Naive thymus-derived CD8-positive, alpha-beta T cell (primary cell): ENCODE measurements around the gene CRTAC1. TPM values are rescaled to one million over a fixed set of nuclear protein-coding genes. Genes with fewer than 3 reads are reported as not detected.
"Not testable (repeated sequence)": the region's sequence is repeated elsewhere in the genome, so short reads cannot be mapped to it uniquely, and the experiment has no call there.

Source experiments
- ATAC-seq, 2 donors: fragments of 150-1000 bp; cut with Tn5 transposase in 1 of 2; sonication (Bioruptor Pico), chemical (Tn5 transposase) in 1 of 2; 1 replicate in 1 of 2; 2 replicates in 1 of 2; pipeline ENCODE4 v1.10.0; 2021; ENCODE audit warnings: mild to moderate bottlenecking in 2 of 2, moderate library complexity in 2 of 2
- POLR2A ChIA-PET: fragments of 350-600 bp; sonication (Branson Sonifier 250); formaldehyde crosslinking; loops from one replicate; lab custom pipeline; 2021; ENCODE audit warnings: antibody characterized with exemption; lab: Charles Lee
- DNase-seq, 10 donors: peaks; one replicate each; pipeline versions ENCODE4 v3.0.0 to v3.0.0-alpha.2; 2020 to 2022
- H3K27ac Mint-ChIP-seq, 10 donors: one replicate each; pipeline ENCODE4 v1.8.0; 2020 to 2022; ENCODE audit warnings: mild to moderate bottlenecking in 10 of 10, mixed read lengths in 10 of 10, moderate library complexity in 4 of 10, inconsistent platforms in 1 of 10
- H3K27me3 Mint-ChIP-seq, 5 donors: one replicate each; pipeline ENCODE4 v1.8.0; 2021 to 2022; ENCODE audit warnings: mixed read lengths in 5 of 5
- H3K36me3 Mint-ChIP-seq, 3 donors: one replicate each; pipeline ENCODE4 v1.8.0; 2020 to 2022; ENCODE audit warnings: mixed read lengths in 3 of 3, mild to moderate bottlenecking in 2 of 3, inconsistent platforms in 1 of 3
- H3K4me1 Mint-ChIP-seq, 4 donors: one replicate each; pipeline ENCODE4 v1.8.0; 2021 to 2022; ENCODE audit warnings: mixed read lengths in 4 of 4
- H3K4me3 Mint-ChIP-seq, 10 donors: one replicate each; pipeline ENCODE4 v1.8.0; 2020 to 2022; ENCODE audit warnings: mild to moderate bottlenecking in 10 of 10, mixed read lengths in 10 of 10, moderate library complexity in 6 of 10, inconsistent platforms in 1 of 10
- H3K9me3 Mint-ChIP-seq, 9 donors: one replicate each; pipeline ENCODE4 v1.8.0; 2020 to 2022; ENCODE audit warnings: mixed read lengths in 9 of 9, mild to moderate bottlenecking in 3 of 9, inconsistent platforms in 1 of 9, moderate library complexity in 1 of 9
- polyA plus RNA-seq, 3 donors: library from polyadenylated mRNA; unstranded; fragments of 300-500 nt; fragmentation: Illumina TruSeq; gene quantifications; one replicate each; pipeline ENCODE4 v1.2.3, GENCODE V29; 2021
- total RNA-seq, 8 experiments: library from RNA in 2 of 8; stranded (reverse) in 2 of 8; gene quantifications; one replicate each; pipeline ENCODE4 v1.2.3 and lab custom pipeline; 2021 to 2026

The CRTAC1 gene
- total and polyA plus RNA-seq, 5 experiments from 2014 or later: not detected

- Mint-ChIP-seq H3K27me3 (peaks cover 0 to 3% (median 0%) of the 10 kb centered on the region in 5 donors), H3K27ac (peak overlapping the region in 9 of 10 donors; percentile 69 to 86 (median 81)), H3K36me3 (peaks cover 0 to 3% (median 0%) of the 10 kb centered on the region in 3 donors), H3K9me3 (no peaks in the 10 kb centered on the region), H3K4me1 (peaks cover 32 to 41% (median 40%) of the 10 kb centered on the region in 4 donors), H3K4me3 (peak overlapping the region; percentile 80 to 95 (median 88))
- POLR2A ChIA-PET: interaction anchor here (0.7 to 4.2 kb wide), 10 partner anchors 18 to 284 kb away, joined by 3 to 30 read pairs (median 4); partner anchors contain the start of genes AVPI1, R3HCC1L, SFRP5 and ZFYVE27
- ATAC-seq (peak; percentile 11 to 43), DNase-seq (peak in 7 of 10 donors; percentile 9 to 45 (median 24))
These were observed 180.0 kb downstream of the CRTAC1 start for GRCh38 chr10:97850446-97850845.

GRCh38 chr10:97849687-97850402 lies 180.6 kb downstream of the CRTAC1 start, which contains the start of gene GOLGA7B:
Gene GOLGA7B, plus strand, starts transcription at chr10:97849843. Its CDS starts 461 bp downstream, at chr10:97850304.
- Mint-ChIP-seq H3K27me3 (peaks cover 0 to 3% (median 0%) of the 10 kb centered on the region in 5 donors), H3K9me3 (no peaks in the 10 kb centered on the region), H3K4me3 (peak within 1 kb of the TSS; percentile 80 to 95 (median 92)), H3K27ac (peak within 1 kb of the TSS; percentile 71 to 94 (median 84)), H3K36me3 (peaks cover 0 to under 1% (median 0%) of the 10 kb centered on the region in 3 donors), H3K4me1 (peaks cover 31 to 41% (median 39%) of the 10 kb centered on the region in 4 donors)
- ATAC-seq: peak; percentile 77 to 81
- DNase-seq: peak; percentile 42 to 78 (median 66)
- POLR2A ChIA-PET: interaction anchor here (0.6 to 4.2 kb wide), 21 partner anchors 15 to 1988 kb away, joined by 3 to 30 read pairs (median 4); partner anchors contain the start of genes AVPI1, R3HCC1L, SFRP5 and ZFYVE27

DNA sequence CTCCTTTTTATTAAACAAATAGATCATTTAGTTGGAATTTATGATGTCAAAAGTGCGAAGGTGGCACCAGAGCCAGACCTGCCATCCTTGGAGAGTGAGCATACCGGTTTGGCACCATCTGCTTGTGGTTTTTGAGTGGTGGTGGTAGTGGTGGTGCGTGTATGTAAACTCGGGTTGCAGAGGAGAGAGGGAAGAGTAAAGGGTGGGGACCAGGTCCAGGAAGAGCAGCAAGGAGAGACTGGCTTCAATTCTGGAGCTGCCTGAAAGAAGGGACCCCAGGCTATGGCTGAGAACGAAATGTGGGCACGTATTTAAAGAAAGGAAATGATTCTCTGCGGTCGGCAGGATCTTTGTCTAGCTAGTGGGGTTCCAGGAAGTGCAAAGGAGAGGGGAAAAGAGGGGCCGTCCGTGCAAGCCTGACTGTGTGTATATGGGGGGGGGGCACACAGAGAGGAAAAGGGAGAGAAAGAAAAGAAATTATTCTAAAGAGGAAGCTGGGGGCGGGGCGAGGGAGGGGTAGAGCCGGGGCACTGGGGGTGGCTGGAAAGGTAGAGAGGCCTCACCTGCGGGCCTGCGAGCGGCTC lies 181.2 kb downstream of the CRTAC1 start:
- Mint-ChIP-seq H3K36me3 (no peaks in the 10 kb centered on the region), H3K9me3 (no peaks in the 10 kb centered on the region), H3K4me1 (peaks cover 31 to 41% (median 38%) of the 10 kb centered on the region in 4 donors), H3K27ac (peak overlapping the region; percentile 35 to 94 (median 77)), H3K27me3 (peaks cover 0 to 4% (median 0%) of the 10 kb centered on the region in 5 donors), H3K4me3 (peak overlapping the region; percentile 78 to 95 (median 89))
- ATAC-seq (peak; percentile 26 to 30), DNase-seq (peak in 3 of 10 donors; percentile 15 to 24 (median 19))
- POLR2A ChIA-PET: interaction anchor here (0.6 to 4.2 kb wide), 17 partner anchors 13 to 1988 kb away, joined by 3 to 30 read pairs (median 4); partner anchors contain the start of genes SFRP5 and ZFYVE27

- DNase-seq (no peak), ATAC-seq (no peak)
- Mint-ChIP-seq H3K27ac (no peak overlapping the region), H3K4me3 (no peak overlapping the region), H3K27me3 (peaks cover 0 to 5% (median 0%) of the 10 kb centered on the region in 5 donors), H3K9me3 (peaks cover 0 to 5% (median 0%) of the 10 kb centered on the region in 9 donors), H3K36me3 (no peaks in the 10 kb centered on the region), H3K4me1 (peaks cover 16 to 25% (median 22%) of the 10 kb centered on the region in 4 donors)
- POLR2A ChIA-PET: no interaction called here
These were observed 185.7 kb downstream of the CRTAC1 start for GRCh38 chr10:97844678-97845077.

DNA sequence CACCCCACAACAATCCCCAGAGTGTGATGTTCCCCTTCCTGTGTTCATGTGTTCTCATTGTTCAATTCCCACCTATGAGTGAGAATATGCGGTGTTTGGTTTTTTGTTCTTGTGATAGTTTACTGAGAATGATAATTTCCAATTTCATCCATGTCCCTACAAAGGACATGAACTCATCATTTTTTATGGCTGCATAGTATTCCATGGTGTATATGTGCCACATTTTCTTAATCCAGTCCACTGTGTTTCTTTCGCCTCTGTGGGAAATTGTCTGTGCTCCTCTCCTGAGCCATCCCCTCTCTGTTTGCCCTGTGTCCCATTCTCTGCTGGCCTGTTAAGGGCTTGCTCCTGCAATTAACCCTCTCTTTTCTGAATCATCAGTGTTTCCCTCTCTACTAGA lies 186.4 kb downstream of the CRTAC1 start:
- not testable (repeated sequence) for H3K4me3 Mint-ChIP-seq, ATAC-seq, H3K36me3 Mint-ChIP-seq, H3K27me3 Mint-ChIP-seq, DNase-seq, H3K9me3 Mint-ChIP-seq, H3K27ac Mint-ChIP-seq
- H3K4me1 Mint-ChIP-seq: peaks cover 12 to 22% (median 19%) of the 10 kb centered on the region in 4 donors
- POLR2A ChIA-PET: interaction anchor here (1.2 kb wide), 1 partner anchor 72 kb away, joined by 4 read pairs; the partner anchor contains the start of gene SFRP5

DNA sequence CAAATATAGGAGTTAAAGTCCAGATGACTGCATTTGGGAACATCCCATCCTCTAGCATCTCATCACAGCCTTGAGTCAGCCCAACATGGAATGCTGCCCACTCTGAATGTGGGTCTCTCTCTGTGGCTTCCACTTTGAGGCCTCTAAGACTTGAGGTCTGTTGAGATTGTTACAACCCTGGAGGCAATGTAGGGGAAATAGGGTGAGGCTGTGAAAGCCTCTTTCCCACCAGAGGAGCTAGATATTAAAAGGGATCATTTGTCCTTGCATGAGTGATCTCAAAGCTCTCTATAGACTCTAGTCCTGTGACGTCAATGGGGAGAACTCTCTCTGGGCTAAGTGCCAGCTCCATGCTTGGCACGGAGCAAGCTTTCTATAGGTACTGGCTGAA lies 187.1 kb downstream of the CRTAC1 start:
- Mint-ChIP-seq H3K27me3 (peaks cover 0 to 2% (median 0%) of the 10 kb centered on the region in 5 donors), H3K4me3 (no peak overlapping the region), H3K27ac (peak overlapping the region in 1 of 10 donors; percentile 53), H3K4me1 (peaks cover 9 to 19% (median 16%) of the 10 kb centered on the region in 4 donors), H3K9me3 (peaks cover 0 to 5% (median 0%) of the 10 kb centered on the region in 9 donors), H3K36me3 (no peaks in the 10 kb centered on the region)
- POLR2A ChIA-PET: interaction anchor here (1.2 kb wide), 1 partner anchor 71 kb away, joined by 4 read pairs; the partner anchor contains the start of gene SFRP5
- ATAC-seq (no peak), DNase-seq (no peak)

- Mint-ChIP-seq H3K27ac (no peak overlapping the region), H3K27me3 (peaks cover 0 to 2% (median 0%) of the 10 kb centered on the region in 5 donors)
These were observed 187.7 kb downstream of the CRTAC1 start for GRCh38 chr10:97842656-97843280.

DNA sequence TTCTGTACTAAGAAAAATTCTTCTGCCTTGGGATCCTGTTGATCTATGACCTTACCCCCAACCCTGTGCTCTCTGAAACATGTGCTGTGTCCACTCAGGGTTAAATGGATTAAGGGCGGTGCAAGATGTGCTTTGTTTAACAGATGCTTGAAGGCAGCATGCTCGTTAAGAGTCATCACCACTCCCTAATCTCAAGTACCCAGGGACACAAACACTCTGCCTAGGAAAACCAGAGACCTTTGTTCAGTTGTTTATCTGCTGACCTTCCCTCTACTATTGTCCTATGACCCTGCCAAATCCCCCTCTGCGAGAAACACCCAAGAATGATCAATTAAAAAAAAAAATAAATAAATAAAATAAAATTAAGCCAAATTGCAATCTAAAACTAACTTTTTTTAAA lies 188.3 kb downstream of the CRTAC1 start:
- H3K27me3 Mint-ChIP-seq, H3K36me3 Mint-ChIP-seq, DNase-seq, ATAC-seq, POLR2A ChIA-PET, H3K9me3 Mint-ChIP-seq, H3K4me3 Mint-ChIP-seq, H3K27ac Mint-ChIP-seq: not testable (repeated sequence)
- peaks cover 10 to 19% (median 14%) of the 10 kb centered on the region in 4 donors for H3K4me1 Mint-ChIP-seq

More at GRCh38 chr10:97842656-97843280, 187.7 kb downstream of the CRTAC1 start:
- DNase-seq (no peak), ATAC-seq (no peak)
- Mint-ChIP-seq H3K4me3 (no peak overlapping the region), H3K4me1 (peaks cover 9 to 19% (median 14%) of the 10 kb centered on the region in 4 donors), H3K9me3 (peaks cover 0 to 5% (median 0%) of the 10 kb centered on the region in 9 donors), H3K36me3 (peaks cover 0 to 5% (median 0%) of the 10 kb centered on the region in 3 donors)
- POLR2A ChIA-PET: interaction anchor here (1.2 kb wide), 1 partner anchor 70 kb away, joined by 4 read pairs; the partner anchor contains the start of gene SFRP5

- ATAC-seq: not testable (repeated sequence)
These were observed 189.3 kb downstream of the CRTAC1 start for GRCh38 chr10:97841166-97841565.

GRCh38 chr10:97838091-97838490 lies 192.3 kb downstream of the CRTAC1 start:
- Mint-ChIP-seq H3K4me3 (no peak overlapping the region), H3K27me3 (peaks cover 0 to 3% (median 0%) of the 10 kb centered on the region in 5 donors), H3K4me1 (peaks cover 10 to 16% (median 14%) of the 10 kb centered on the region in 4 donors), H3K9me3 (peaks cover 0 to 13% (median 4%) of the 10 kb centered on the region in 9 donors), H3K36me3 (peaks cover 0 to 24% (median 11%) of the 10 kb centered on the region in 3 donors), H3K27ac (no peak overlapping the region)
- ATAC-seq: no peak
- DNase-seq: no peak
- POLR2A ChIA-PET: interaction anchor here (1.0 kb wide), 1 partner anchor 16 kb away, joined by 3 read pairs; no protein-coding TSS in a partner anchor

More at GRCh38 chr10:97841166-97841565, 189.3 kb downstream of the CRTAC1 start:
- Mint-ChIP-seq H3K36me3 (peaks cover 0 to 18% (median 10%) of the 10 kb centered on the region in 3 donors), H3K4me1 (peaks cover 10 to 19% (median 16%) of the 10 kb centered on the region in 4 donors), H3K9me3 (peaks cover 0 to 11% (median 4%) of the 10 kb centered on the region in 9 donors), H3K27ac (peak overlapping the region in 1 of 10 donors; percentile 51)
- H3K27me3 Mint-ChIP-seq, DNase-seq, POLR2A ChIA-PET, H3K4me3 Mint-ChIP-seq: not testable (repeated sequence)

GRCh38 chr10:97836446-97836845 lies 194.0 kb downstream of the CRTAC1 start:
- no peak overlapping the region for H3K27ac Mint-ChIP-seq
- no peak for ATAC-seq
- POLR2A ChIA-PET: interaction anchor here (0.6 kb wide), 1 partner anchor 372 kb away, joined by 5 read pairs; no protein-coding TSS in a partner anchor

More at GRCh38 chr10:97836446-97836845, 194.0 kb downstream of the CRTAC1 start:
- peaks cover 8 to 12% (median 10%) of the 10 kb centered on the region in 4 donors for H3K4me1 Mint-ChIP-seq
- DNase-seq: no peak
- H3K9me3 Mint-ChIP-seq: peaks cover 0 to 11% (median 4%) of the 10 kb centered on the region in 9 donors
- H3K36me3 Mint-ChIP-seq: peaks cover 0 to 24% (median 11%) of the 10 kb centered on the region in 3 donors
- H3K4me3 Mint-ChIP-seq: no peak overlapping the region
- H3K27me3 Mint-ChIP-seq: peaks cover 0 to 3% (median 0%) of the 10 kb centered on the region in 5 donors
